ENCODE results near the gene LEUTX. TPM values are rescaled to one million over a fixed set of nuclear protein-coding genes. Genes with fewer than 3 reads are reported as not detected.

Gene LEUTX
- total and polyA plus RNA-seq, 3 donors from 2014 or later, result not detected

DNA sequence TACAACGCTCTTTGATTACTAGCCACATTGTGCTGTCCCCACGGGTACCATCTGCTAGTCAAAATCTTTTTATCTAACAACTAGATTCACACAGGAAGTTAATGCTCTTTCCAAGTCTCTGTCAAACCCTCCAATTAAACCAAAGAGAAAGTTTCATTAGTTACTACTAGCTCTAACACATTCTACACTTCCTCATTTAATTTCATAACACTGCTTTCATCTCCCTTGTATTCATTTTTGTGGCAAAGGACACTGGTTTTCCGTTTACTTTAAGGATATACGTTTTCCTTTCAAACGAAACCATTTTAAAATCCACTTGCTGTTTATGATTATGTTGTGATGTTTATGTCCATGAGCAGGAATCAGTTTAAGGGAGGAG, 50.0 kb downstream of the LEUTX start:
- Histone ChIP-seq H3K4me3 (no peak overlapping the region), H3K9me3 (no peaks in the 10 kb centered on the region), H3K4me1 (peaks cover 12% of the 10 kb centered on the region), H3K27me3 (no peaks in the 10 kb centered on the region), H3K27ac (no peak overlapping the region), H3K36me3 (ENCODE audit: low read depth, missing control alignments) (no peaks in the 10 kb centered on the region)
- intact Hi-C loops (cut with DNase I; ENCODE audit: low total_unique reads), result no loop called here
- TF ChIP-seq, protein P1, sequence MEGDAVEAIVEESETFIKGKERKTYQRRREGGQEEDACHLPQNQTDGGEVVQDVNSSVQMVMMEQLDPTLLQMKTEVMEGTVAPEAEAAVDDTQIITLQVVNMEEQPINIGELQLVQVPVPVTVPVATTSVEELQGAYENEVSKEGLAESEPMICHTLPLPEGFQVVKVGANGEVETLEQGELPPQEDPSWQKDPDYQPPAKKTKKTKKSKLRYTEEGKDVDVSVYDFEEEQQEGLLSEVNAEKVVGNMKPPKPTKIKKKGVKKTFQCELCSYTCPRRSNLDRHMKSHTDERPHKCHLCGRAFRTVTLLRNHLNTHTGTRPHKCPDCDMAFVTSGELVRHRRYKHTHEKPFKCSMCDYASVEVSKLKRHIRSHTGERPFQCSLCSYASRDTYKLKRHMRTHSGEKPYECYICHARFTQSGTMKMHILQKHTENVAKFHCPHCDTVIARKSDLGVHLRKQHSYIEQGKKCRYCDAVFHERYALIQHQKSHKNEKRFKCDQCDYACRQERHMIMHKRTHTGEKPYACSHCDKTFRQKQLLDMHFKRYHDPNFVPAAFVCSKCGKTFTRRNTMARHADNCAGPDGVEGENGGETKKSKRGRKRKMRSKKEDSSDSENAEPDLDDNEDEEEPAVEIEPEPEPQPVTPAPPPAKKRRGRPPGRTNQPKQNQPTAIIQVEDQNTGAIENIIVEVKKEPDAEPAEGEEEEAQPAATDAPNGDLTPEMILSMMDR (IDR thresholded peaks at IDR 0.05), result no peak
- TF ChIP-seq POLR2A (IDR thresholded peaks at IDR 0.05), result no peak
- WGBS, 2 donors, result 75 to 80% methylated on average over 5 of the region's 5 CpGs
- no peak for DNase-seq

DNA sequence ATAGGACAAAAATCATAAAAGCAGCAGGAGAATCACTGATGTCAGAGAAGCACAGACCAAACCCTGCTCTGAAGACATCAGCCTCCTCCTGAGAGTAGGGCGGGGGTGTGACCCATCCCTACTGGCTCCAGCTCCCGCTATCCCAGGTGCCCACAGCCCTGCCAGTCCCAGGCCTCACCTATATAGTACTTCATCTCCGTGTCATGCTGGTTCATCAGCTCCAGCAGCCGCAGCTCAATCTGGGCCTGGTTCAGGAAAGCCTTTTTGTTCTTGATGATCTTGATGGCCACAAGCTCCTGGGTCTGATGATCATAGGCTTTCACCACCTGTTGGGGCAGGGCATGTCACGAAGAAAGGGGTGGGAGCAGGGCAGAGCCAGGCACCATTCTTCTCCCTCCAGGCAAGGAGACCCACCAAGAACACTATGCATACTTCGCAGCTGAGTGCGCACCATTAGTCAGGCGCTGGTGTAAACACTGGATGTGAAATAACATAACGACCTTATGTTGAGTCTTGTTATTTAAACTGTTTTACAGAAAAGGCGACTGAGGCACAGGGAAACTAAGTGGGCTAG, 51.1 kb downstream of the LEUTX start:
- peaks cover 15% of the 10 kb centered on the region for H3K4me1 ChIP-seq
- no peak overlapping the region for H3K4me3 ChIP-seq
- no peak overlapping the region for H3K27ac ChIP-seq
- no peaks in the 10 kb centered on the region for H3K27me3 ChIP-seq
- no peaks in the 10 kb centered on the region for H3K36me3 ChIP-seq (ENCODE audit: low read depth, missing control alignments)
- WGBS, 2 donors, result 90 to 95% methylated on average over 6 to 10 of the region's 10 CpGs
- TF ChIP-seq, protein P1 (IDR thresholded peaks at IDR 0.05), result no peak
- TF ChIP-seq POLR2A (IDR thresholded peaks at IDR 0.05), result no peak
- intact Hi-C loops (cut with DNase I; ENCODE audit: low total_unique reads), result no loop called here
- no peaks in the 10 kb centered on the region for H3K9me3 ChIP-seq
- DNase-seq, result no peak

DNA sequence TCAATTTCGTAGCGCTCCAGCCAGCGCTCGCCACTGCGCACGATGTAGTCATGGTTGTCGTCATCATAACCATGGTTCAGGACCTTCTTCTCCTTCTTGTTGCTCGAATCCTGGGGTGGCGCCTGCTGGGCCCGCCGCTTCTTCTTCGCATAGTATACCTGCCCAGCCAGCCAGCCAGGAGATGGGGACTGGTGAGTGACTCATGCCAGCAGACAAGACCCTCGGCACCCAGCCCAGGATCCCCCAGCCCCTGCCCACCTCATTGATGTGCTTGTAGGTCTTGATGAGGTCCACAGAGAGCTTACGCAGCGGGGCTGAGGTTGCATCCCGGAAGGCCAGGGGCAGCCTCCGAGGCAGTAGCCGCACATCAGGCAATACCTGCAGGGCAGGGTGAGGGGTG, 51.8 kb downstream of the LEUTX start:
- Histone ChIP-seq H3K27me3 (no peaks in the 10 kb centered on the region), H3K4me1 (peaks cover 15% of the 10 kb centered on the region), H3K9me3 (no peaks in the 10 kb centered on the region), H3K27ac (no peak overlapping the region), H3K36me3 (ENCODE audit: low read depth, missing control alignments) (no peaks in the 10 kb centered on the region), H3K4me3 (no peak overlapping the region)
- intact Hi-C loops (cut with DNase I; ENCODE audit: low total_unique reads), result no loop called here
- 88 to 92% methylated on average over 15 to 18 of the region's 18 CpGs for whole genome bisulfite sequencing, 2 donors
- no peak for DNase-seq
- TF ChIP-seq, protein P1 (IDR thresholded peaks at IDR 0.05), result no peak
- no peak for TF ChIP-seq POLR2A (IDR thresholded peaks at IDR 0.05)

DNA sequence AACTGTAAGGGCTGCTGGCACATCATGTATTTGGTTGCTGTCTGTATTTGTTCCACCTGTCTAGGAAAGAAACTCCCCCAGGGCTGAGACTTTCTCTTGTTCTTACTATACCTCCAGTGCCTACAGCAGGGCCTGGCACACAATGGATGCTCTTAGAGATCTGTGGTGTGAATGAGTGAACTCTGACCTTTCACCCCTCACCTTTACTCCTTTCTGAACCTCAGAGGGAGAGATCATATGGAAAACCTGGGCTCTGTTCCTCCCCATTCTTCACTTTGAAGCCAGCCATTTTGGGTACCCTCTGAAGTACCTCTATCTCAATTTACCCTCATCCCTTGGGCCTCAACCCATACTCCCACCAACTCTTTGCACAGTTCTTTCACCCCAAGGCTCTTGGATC, 52.2 kb downstream of the LEUTX start:
- no peak overlapping the region for H3K27ac ChIP-seq
- DNase-seq, result no peak
- intact Hi-C loops (cut with DNase I; ENCODE audit: low total_unique reads), result no loop called here
- peaks cover 15% of the 10 kb centered on the region for H3K4me1 ChIP-seq
- no peak overlapping the region for H3K4me3 ChIP-seq
- TF ChIP-seq, protein P1 (IDR thresholded peaks at IDR 0.05), result no peak
- TF ChIP-seq POLR2A (IDR thresholded peaks at IDR 0.05), result no peak
- H3K27me3 ChIP-seq, result no peaks in the 10 kb centered on the region
- H3K9me3 ChIP-seq, result no peaks in the 10 kb centered on the region
- no peaks in the 10 kb centered on the region for H3K36me3 ChIP-seq (ENCODE audit: low read depth, missing control alignments)

DNA sequence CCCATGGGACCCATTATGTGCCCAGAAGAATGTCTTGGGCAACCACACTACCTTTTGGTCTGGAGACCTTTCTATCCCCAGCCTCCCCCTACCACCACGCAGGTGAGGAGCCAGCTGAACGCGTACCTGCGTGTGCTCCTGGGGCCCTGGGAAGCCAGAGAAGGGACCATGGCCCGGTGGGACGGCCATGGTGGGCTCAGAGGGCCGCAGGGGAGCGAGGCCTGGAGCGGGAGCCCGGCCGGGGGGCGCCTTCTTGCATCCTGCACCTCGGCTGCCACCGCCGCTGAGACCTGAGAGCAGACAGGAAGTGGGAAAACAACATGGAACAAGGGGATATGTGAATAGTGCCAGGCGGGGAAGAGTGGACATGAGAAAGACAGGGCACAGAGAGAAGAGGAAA, 53.0 kb downstream of the LEUTX start:
- Histone ChIP-seq H3K36me3 (ENCODE audit: low read depth, missing control alignments) (no peaks in the 10 kb centered on the region), H3K27ac (no peak overlapping the region), H3K4me1 (peaks cover 15% of the 10 kb centered on the region), H3K9me3 (no peaks in the 10 kb centered on the region), H3K4me3 (no peak overlapping the region), H3K27me3 (no peaks in the 10 kb centered on the region)
- WGBS, 2 donors, result 88 to 91% methylated on average over 16 of the region's 16 CpGs
- no peak for DNase-seq
- no peak for TF ChIP-seq POLR2A (IDR thresholded peaks at IDR 0.05)
- TF ChIP-seq, protein P1 (IDR thresholded peaks at IDR 0.05), result no peak
- intact Hi-C loops (cut with DNase I; ENCODE audit: low total_unique reads), result no loop called here

All from testis (tissue), 3 donors.